Measurements from ENCODE around the gene ATE1. TPM values are rescaled to one million over a fixed set of nuclear protein-coding genes. Genes with fewer than 3 reads are reported as not detected.

Gene ATE1
- total and polyA plus RNA-seq, 8 donors = 2.8 to 15.4 (median 8.5) TPM

GRCh38 chr10:121956111-121957061 is 28.6 kb upstream of the ATE1 start:
- TF ChIP-seq CTCF (IDR thresholded peaks at IDR 0.05) = no peak
- peaks cover 2 to 25% (median 4%) of the 10 kb centered on the region in 3 donors for H3K36me3 ChIP-seq
- no peaks in the 10 kb centered on the region for H3K4me1 ChIP-seq
- no peaks in the 10 kb centered on the region for H3K9me3 ChIP-seq
- intact Hi-C loops (cut with DNase I) = no loop called here
- no peak for FAIRE-seq
- H3K27ac ChIP-seq = no peak overlapping the region
- no peak for ATAC-seq
- 88 to 93% methylated on average over 7 of the region's 7 CpGs for WGBS, 2 donors
- no peak overlapping the region for H3K4me3 ChIP-seq
- DNase-seq = no peak
- H3K27me3 ChIP-seq = no peaks in the 10 kb centered on the region

- Histone ChIP-seq H3K9me3 (no peaks in the 10 kb centered on the region), H3K4me3 (no peak overlapping the region), H3K27me3 (no peaks in the 10 kb centered on the region), H3K36me3 (no peaks in the 10 kb centered on the region), H3K27ac (no peak overlapping the region), H3K4me1 (no peaks in the 10 kb centered on the region)
- DNase-seq = no peak
- WGBS, 2 donors = 87 to 91% methylated on average over 5 of the region's 5 CpGs
- intact Hi-C loops (cut with DNase I) = no loop called here
- no peak for FAIRE-seq
- no peak for TF ChIP-seq CTCF (IDR thresholded peaks at IDR 0.05)
- ATAC-seq = no peak
These were observed 24.4 kb upstream of the ATE1 start for GRCh38 chr10:121952226-121952625.

GRCh38 chr10:121949451-121949850 is 21.6 kb upstream of the ATE1 start:
- Histone ChIP-seq H3K27me3 (no peaks in the 10 kb centered on the region), H3K9me3 (no peaks in the 10 kb centered on the region), H3K4me1 (no peaks in the 10 kb centered on the region), H3K36me3 (no peaks in the 10 kb centered on the region), H3K27ac (no peak overlapping the region), H3K4me3 (no peak overlapping the region)
- no peak for FAIRE-seq
- no peak for ATAC-seq
- no peak for TF ChIP-seq CTCF (IDR thresholded peaks at IDR 0.05)
- DNase-seq = no peak
- WGBS, 2 donors = 85% methylated on average over 3 of the region's 3 CpGs
- intact Hi-C loops (cut with DNase I) = no loop called here

- Histone ChIP-seq H3K27ac (no peak overlapping the region), H3K27me3 (no peaks in the 10 kb centered on the region), H3K36me3 (no peaks in the 10 kb centered on the region), H3K4me1 (no peaks in the 10 kb centered on the region), H3K4me3 (no peak overlapping the region), H3K9me3 (no peaks in the 10 kb centered on the region)
- 14 to 18% methylated on average over 2 of the region's 2 CpGs for WGBS, 2 donors
- ATAC-seq = no peak
- intact Hi-C loops (cut with DNase I) = no loop called here
- no peak for FAIRE-seq
- no peak for DNase-seq
- TF ChIP-seq CTCF (IDR thresholded peaks at IDR 0.05) = no peak
These were observed 21.2 kb upstream of the ATE1 start for GRCh38 chr10:121949049-121949448.
